SU-DHL-6 (cell line): ENCODE data around the gene IL33.

Source experiments
- H2AFZ ChIP-seq: fragments of 200-600 bp; sonication (generic); 2 replicates; pipeline ENCODE4 v1.6.1; 2014; ENCODE audit warnings: low read depth, mild to moderate bottlenecking, moderate library complexity, mixed read lengths, antibody characterized with exemption, low read length; ENCODE audit not compliant: severe bottlenecking
- H3F3A ChIP-seq: fragments of 200-600 bp; shearing (Covaris generic); 2 replicates; pipeline ENCODE4 v1.6.0; 2016; ENCODE audit warnings: antibody characterized with exemption, mild to moderate bottlenecking; ENCODE audit not compliant: insufficient read depth
- H3K27ac ChIP-seq: fragments of 200-600 bp; sonication (generic); 2 replicates; pipeline ENCODE4 v1.5.1; 2016; ENCODE audit warnings: low read depth, mild to moderate bottlenecking, low read length, moderate library complexity, mixed read lengths
- H3K27me3 ChIP-seq: fragments of 200-600 bp; sonication (generic), shearing (Covaris generic); 2 replicates; pipeline ENCODE4 v1.6.0; 2014; ENCODE audit warnings: mild to moderate bottlenecking, low read length
- H3K36me3 ChIP-seq: fragments of 200-600 bp; sonication (generic); 2 replicates; pipeline ENCODE4 v1.6.1; 2014; ENCODE audit warnings: mild to moderate bottlenecking, low read length, mixed read lengths
- H3K4me2 ChIP-seq: fragments of 300-600, 200-600 bp; shearing (Covaris generic), sonication (generic); 2 replicates; pipeline ENCODE4 v1.6.0; 2014; ENCODE audit warnings: low read length, low read depth, mild to moderate bottlenecking; ENCODE audit not compliant: poor library complexity, severe bottlenecking
- H3K4me3 ChIP-seq: fragments of 200-600 bp; sonication (generic); 2 replicates; pipeline ENCODE4 v1.5.1; 2014; ENCODE audit warnings: antibody characterized with exemption, low read length, mild to moderate bottlenecking, mixed read lengths; ENCODE audit not compliant: insufficient read depth, poor library complexity, severe bottlenecking
- H3K79me2 ChIP-seq: fragments of 200-600 bp; sonication (generic); 2 replicates; pipeline ENCODE4 v1.6.1; 2014; ENCODE audit warnings: mild to moderate bottlenecking, low read length, moderate library complexity; ENCODE audit not compliant: insufficient read depth
- H3K9ac ChIP-seq: fragments of 200-600 bp; sonication (generic); 2 replicates; pipeline ENCODE4 v1.7.0; 2014; ENCODE audit warnings: mild to moderate bottlenecking, low read length
- H3K9me2 ChIP-seq: fragments of 200-600 bp; sonication (generic); replicated peaks from 2 replicates; pipeline ENCODE4 v1.6.1; 2014; ENCODE audit warnings: low read length; ENCODE audit not compliant: insufficient read depth
- H3K9me3 ChIP-seq: fragments of 200-600 bp; sonication (generic); 2 replicates; pipeline ENCODE4 v1.6.1; 2014; ENCODE audit warnings: low read length, mixed read lengths; ENCODE audit not compliant: insufficient read depth
- H4K20me1 ChIP-seq: fragments of 200-600 bp; sonication (generic); 2 replicates; pipeline ENCODE4 v1.6.1; 2014; ENCODE audit warnings: low read depth, mild to moderate bottlenecking, antibody characterized with exemption, low read length, moderate library complexity, mixed read lengths
- EZH2phosphoT487 ChIP-seq: fragments of 200-600 bp; sonication (generic), shearing (Covaris generic); conservative IDR thresholded peaks from 2 replicates; pipeline ENCODE4 v1.6.1; 2018; ENCODE audit warnings: mild to moderate bottlenecking, antibody characterized with exemption, low read length, moderate library complexity, mixed read lengths
- TF ChIP-seq, protein P1 (sequence below): fragments of 200-600 bp; sonication (generic); IDR thresholded peaks from one replicate; pipeline ENCODE4 v1.5.1; 2017; ENCODE audit warnings: antibody characterized with exemption, mild to moderate bottlenecking, low read length, moderate library complexity; ENCODE audit not compliant: insufficient read depth, poor library complexity, severe bottlenecking

IL33 gene

GRCh38 chr9:6271508-6272228, 56.1 kb downstream of the IL33 start:
- Histone ChIP-seq H3K36me3 (no peaks in the 10 kb centered on the region), H3K9ac (no peak overlapping the region), H3K27me3 (no peaks in the 10 kb centered on the region), H3K27ac (no peak overlapping the region), H3K4me2 (no peak overlapping the region), H2AFZ (no peak overlapping the region), H4K20me1 (0 out of 2 replicates have a peak, but pooled peaks cover 3% of the 10 kb centered on the region), H3K9me2 (no peaks in the 10 kb centered on the region), H3K4me3 (no peak overlapping the region), H3K9me3 (no peaks in the 10 kb centered on the region), H3K79me2 (no peaks in the 10 kb centered on the region), H3F3A (no peaks in the 10 kb centered on the region)
- TF ChIP-seq, protein P1, sequence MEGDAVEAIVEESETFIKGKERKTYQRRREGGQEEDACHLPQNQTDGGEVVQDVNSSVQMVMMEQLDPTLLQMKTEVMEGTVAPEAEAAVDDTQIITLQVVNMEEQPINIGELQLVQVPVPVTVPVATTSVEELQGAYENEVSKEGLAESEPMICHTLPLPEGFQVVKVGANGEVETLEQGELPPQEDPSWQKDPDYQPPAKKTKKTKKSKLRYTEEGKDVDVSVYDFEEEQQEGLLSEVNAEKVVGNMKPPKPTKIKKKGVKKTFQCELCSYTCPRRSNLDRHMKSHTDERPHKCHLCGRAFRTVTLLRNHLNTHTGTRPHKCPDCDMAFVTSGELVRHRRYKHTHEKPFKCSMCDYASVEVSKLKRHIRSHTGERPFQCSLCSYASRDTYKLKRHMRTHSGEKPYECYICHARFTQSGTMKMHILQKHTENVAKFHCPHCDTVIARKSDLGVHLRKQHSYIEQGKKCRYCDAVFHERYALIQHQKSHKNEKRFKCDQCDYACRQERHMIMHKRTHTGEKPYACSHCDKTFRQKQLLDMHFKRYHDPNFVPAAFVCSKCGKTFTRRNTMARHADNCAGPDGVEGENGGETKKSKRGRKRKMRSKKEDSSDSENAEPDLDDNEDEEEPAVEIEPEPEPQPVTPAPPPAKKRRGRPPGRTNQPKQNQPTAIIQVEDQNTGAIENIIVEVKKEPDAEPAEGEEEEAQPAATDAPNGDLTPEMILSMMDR: no peak
- TF ChIP-seq EZH2phosphoT487: no peak

GRCh38 chr9:6272229-6272598, 56.6 kb downstream of the IL33 start:
- H3K9ac ChIP-seq: no peak overlapping the region
- H3K9me3 ChIP-seq: no peaks in the 10 kb centered on the region
- H3K27me3 ChIP-seq: no peaks in the 10 kb centered on the region
- no peak for TF ChIP-seq EZH2phosphoT487
- TF ChIP-seq, protein P1: no peak
- H3K36me3 ChIP-seq: no peaks in the 10 kb centered on the region
- no peak overlapping the region for H3K4me2 ChIP-seq
- no peak overlapping the region for H3K4me3 ChIP-seq
- no peak overlapping the region for H2AFZ ChIP-seq
- no peaks in the 10 kb centered on the region for H3K79me2 ChIP-seq
- H4K20me1 ChIP-seq: 0 out of 2 replicates have a peak, but pooled peaks cover 3% of the 10 kb centered on the region
- no peaks in the 10 kb centered on the region for H3K9me2 ChIP-seq
- H3K27ac ChIP-seq: no peak overlapping the region
- no peaks in the 10 kb centered on the region for H3F3A ChIP-seq

DNA sequence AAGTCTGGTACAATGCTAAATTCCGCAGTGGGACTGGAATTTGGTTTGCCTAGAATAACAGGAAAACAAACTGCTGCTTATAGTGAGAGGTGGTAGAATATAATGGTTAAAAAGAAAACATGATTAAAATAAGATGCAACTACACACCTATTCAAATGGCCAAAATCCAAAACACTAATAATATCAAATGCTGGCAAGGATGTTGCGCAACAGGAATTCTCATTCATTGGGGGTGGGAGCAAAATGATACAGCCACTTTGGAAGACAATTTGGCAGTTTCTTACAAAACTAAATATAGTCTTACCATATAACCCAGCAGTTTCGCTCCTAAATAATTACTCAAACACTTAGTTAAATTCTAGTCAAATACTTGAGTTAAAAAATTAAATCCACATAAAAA, 61.8 kb downstream of the IL33 start:
- Histone ChIP-seq H3K36me3 (no peaks in the 10 kb centered on the region), H3K79me2 (no peaks in the 10 kb centered on the region), H3K4me2 (no peak overlapping the region), H3K27me3 (no peaks in the 10 kb centered on the region), H2AFZ (no peak overlapping the region), H3K27ac (no peak overlapping the region), H3F3A (no peaks in the 10 kb centered on the region), H3K9me2 (no peaks in the 10 kb centered on the region), H4K20me1 (0 out of 2 replicates have a peak, but pooled peaks cover 3% of the 10 kb centered on the region), H3K4me3 (no peak overlapping the region), H3K9ac (no peak overlapping the region), H3K9me3 (no peaks in the 10 kb centered on the region)
- no peak for TF ChIP-seq EZH2phosphoT487
- TF ChIP-seq, protein P1: no peak
